ENCODE results near the gene PCDH15.

The PCDH15 gene

GRCh38 chr10:53836638-53837037 is 964.4 kb downstream of the PCDH15 start:
- Histone ChIP-seq H3K27ac (no peak overlapping the region), H3K4me3 (ENCODE audit: low read depth, low read length) (no peak overlapping the region), H3K27me3 (ENCODE audit: insufficient read depth, low read depth, severe bottlenecking) (no peaks in the 10 kb centered on the region), H3K9me3 (ENCODE audit: severe bottlenecking) (no peaks in the 10 kb centered on the region), H3K36me3 (no peaks in the 10 kb centered on the region)
- no peak for TF ChIP-seq CTCF (IDR thresholded peaks at IDR 0.05; ENCODE audit: low read depth, low read length)
- no peak for DNase-seq

GRCh38 chr10:53833908-53834307 is 967.1 kb downstream of the PCDH15 start:
- TF ChIP-seq CTCF (IDR thresholded peaks at IDR 0.05; ENCODE audit: low read depth, low read length): no peak
- no peak overlapping the region for H3K4me3 ChIP-seq (ENCODE audit: low read depth, low read length)
- no peaks in the 10 kb centered on the region for H3K36me3 ChIP-seq
- no peaks in the 10 kb centered on the region for H3K9me3 ChIP-seq (ENCODE audit: severe bottlenecking)
- no peak for DNase-seq
- no peaks in the 10 kb centered on the region for H3K27me3 ChIP-seq (ENCODE audit: insufficient read depth, low read depth, severe bottlenecking)
- H3K27ac ChIP-seq: no peak overlapping the region

GRCh38 chr10:53827261-53827660 is 973.8 kb downstream of the PCDH15 start:
- no peaks in the 10 kb centered on the region for H3K27me3 ChIP-seq (ENCODE audit: insufficient read depth, low read depth, severe bottlenecking)
- DNase-seq: no peak
- H3K36me3 ChIP-seq: no peaks in the 10 kb centered on the region
- H3K27ac ChIP-seq: no peak overlapping the region
- H3K4me3 ChIP-seq (ENCODE audit: low read depth, low read length): no peak overlapping the region
- no peak for TF ChIP-seq CTCF (IDR thresholded peaks at IDR 0.05; ENCODE audit: low read depth, low read length)
- no peaks in the 10 kb centered on the region for H3K9me3 ChIP-seq (ENCODE audit: severe bottlenecking)

- no peaks in the 10 kb centered on the region for H3K36me3 ChIP-seq
- no peaks in the 10 kb centered on the region for H3K27me3 ChIP-seq (ENCODE audit: insufficient read depth, low read depth, severe bottlenecking)
- no peaks in the 10 kb centered on the region for H3K9me3 ChIP-seq (ENCODE audit: severe bottlenecking)
- H3K4me3 ChIP-seq (ENCODE audit: low read depth, low read length): no peak overlapping the region
- DNase-seq: peak; percentile 13
- peak; percentile 25; the same call in 1 of the 2 replicates for TF ChIP-seq CTCF (IDR thresholded peaks at IDR 0.05; ENCODE audit: low read depth, low read length)
- no peak overlapping the region for H3K27ac ChIP-seq
Measured at GRCh38 chr10:53808677-53809372, 992.2 kb downstream of the PCDH15 start.

GRCh38 chr10:53786236-53786900 is 1014.7 kb downstream of the PCDH15 start:
- Histone ChIP-seq H3K36me3 (no peaks in the 10 kb centered on the region), H3K27me3 (ENCODE audit: insufficient read depth, low read depth, severe bottlenecking) (no peaks in the 10 kb centered on the region), H3K9me3 (ENCODE audit: severe bottlenecking) (no peaks in the 10 kb centered on the region), H3K27ac (no peak overlapping the region), H3K4me3 (ENCODE audit: low read depth, low read length) (no peak overlapping the region)
- DNase-seq: peak; percentile 12
- TF ChIP-seq CTCF (IDR thresholded peaks at IDR 0.05; ENCODE audit: low read depth, low read length): peak; percentile 49
